ENCODE measurements around the gene BRD3.

The BRD3 gene

DNA sequence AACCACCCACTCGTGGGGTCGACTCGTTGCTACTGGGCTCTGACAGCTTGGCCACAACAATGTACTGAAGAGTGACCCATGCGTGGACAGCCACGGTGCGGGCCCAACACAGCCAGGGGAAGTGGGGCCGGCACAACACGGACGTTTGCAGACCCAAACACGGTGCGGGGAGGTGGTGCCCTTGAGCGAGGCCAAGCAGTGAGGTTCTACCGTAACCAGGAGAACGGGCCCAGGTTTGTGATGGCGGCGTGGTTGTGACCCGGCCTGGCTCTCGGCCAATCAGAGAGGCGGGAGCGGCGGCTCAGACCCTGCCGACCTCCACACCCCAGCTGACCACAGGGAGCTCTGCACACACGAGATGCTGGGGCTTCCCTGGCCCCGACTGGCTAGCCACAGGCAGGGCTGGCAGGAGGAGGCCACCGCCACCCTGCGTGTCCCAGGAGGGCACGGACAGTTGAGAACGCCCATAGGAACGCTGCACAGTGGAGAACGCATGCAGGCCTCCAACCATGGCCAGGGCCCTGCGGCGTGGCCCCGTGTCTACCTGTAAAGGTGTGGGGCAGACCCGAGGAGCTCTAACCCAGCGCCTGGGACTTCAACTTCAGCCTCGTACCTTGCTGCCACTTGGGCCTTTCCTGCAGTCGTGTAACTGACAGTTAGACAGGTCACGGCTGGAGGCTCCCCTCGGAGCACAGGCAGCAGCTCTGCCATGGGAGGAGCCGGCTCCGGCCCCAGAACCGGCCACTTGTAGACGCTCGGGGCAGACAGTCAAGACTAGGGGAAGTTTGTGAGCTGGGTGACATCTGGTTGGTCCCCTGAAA lies 13.7 kb downstream of the BRD3 start:
- no peaks in the 10 kb centered on the region for H3K9me3 Mint-ChIP-seq
- H3K27ac Mint-ChIP-seq = no peak overlapping the region
- ATAC-seq (ENCODE audit: low read depth) (no peak), DNase-seq (ENCODE audit: low spot score in 2 of 2) (no peak)
- H3K4me3 Mint-ChIP-seq = no peak overlapping the region
- peaks cover 11% of the 10 kb centered on the region for H3K4me1 Mint-ChIP-seq
- peaks cover 10% of the 10 kb centered on the region for H3K36me3 Mint-ChIP-seq
- no peaks in the 10 kb centered on the region for H3K27me3 Mint-ChIP-seq

DNA sequence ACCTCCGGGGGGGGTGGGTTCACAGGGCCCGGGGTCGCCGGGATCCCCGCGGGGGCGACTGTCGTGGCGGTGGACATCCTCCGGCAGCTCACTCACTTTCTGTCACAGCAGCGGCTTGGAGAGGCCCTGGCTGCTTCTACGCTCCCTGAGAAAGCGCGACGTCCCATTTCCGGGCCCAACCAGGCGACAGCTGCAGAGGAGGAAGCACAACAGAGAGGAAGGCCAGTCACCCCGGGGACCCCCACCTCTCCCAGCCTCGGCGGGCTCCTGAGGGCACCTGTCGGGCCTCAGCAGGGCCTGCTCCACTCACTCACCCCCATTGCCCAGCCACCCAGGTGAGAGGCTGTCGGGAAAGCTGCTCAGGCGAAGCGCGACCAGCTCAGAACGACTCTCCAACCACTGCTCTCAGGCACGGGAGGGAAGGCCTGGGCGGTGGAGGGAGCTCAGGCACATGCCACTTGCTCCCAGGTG lies 14.4 kb downstream of the BRD3 start:
- H3K27me3 Mint-ChIP-seq = no peaks in the 10 kb centered on the region
- H3K27ac Mint-ChIP-seq = no peak overlapping the region
- H3K9me3 Mint-ChIP-seq = no peaks in the 10 kb centered on the region
- DNase-seq (ENCODE audit: low spot score in 2 of 2) (no peak), ATAC-seq (ENCODE audit: low read depth) (no peak)
- peaks cover 10% of the 10 kb centered on the region for H3K36me3 Mint-ChIP-seq
- peaks cover 7% of the 10 kb centered on the region for H3K4me1 Mint-ChIP-seq
- H3K4me3 Mint-ChIP-seq = no peak overlapping the region

DNA sequence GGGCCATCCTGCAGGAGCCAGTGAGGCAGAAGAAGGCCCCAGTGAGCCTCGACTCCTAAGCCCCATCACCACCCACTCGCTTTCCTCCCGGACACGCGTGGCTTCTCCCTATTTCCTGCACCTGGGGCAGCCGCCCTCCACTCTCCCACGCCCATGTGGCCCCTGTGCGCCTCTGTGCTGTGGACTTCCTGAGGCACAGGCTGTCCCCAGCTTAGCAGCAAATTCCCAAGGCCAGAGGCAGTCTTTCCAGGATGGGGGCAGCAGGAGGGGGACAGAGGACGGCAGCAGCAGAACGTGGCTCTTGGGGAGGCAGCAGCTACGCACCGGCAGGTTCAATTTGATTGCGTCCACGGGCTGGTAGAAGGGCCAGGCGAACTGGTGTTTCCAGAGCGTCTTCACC lies 14.9 kb downstream of the BRD3 start:
- H3K27ac Mint-ChIP-seq = no peak overlapping the region
- H3K27me3 Mint-ChIP-seq = no peaks in the 10 kb centered on the region
- no peaks in the 10 kb centered on the region for H3K9me3 Mint-ChIP-seq
- DNase-seq (ENCODE audit: low spot score in 2 of 2) (no peak), ATAC-seq (ENCODE audit: low read depth) (no peak)
- H3K4me1 Mint-ChIP-seq = peaks cover 6% of the 10 kb centered on the region
- H3K36me3 Mint-ChIP-seq = peaks cover 11% of the 10 kb centered on the region
- H3K4me3 Mint-ChIP-seq = no peak overlapping the region

DNA sequence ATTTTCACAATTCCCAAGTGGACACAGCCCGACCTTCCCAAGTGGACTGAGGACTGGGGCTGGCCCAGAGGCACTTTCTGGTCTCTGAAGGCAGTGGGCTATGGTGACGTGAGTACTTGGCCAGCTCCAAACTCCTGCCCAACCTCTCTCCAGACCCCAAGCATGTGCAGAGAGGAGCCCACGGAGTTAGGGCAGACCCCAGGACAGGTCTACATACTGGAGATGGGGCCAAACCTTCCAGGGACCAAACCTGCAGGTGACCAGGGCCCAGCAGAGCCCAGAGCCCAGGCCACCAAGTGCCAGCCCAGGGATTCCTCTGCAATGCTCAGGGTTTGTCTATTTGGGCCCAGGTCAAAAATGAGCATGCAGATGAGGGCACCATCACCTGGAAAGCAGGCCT lies 15.3 kb downstream of the BRD3 start:
- no peaks in the 10 kb centered on the region for H3K27me3 Mint-ChIP-seq
- H3K9me3 Mint-ChIP-seq = no peaks in the 10 kb centered on the region
- peaks cover 6% of the 10 kb centered on the region for H3K4me1 Mint-ChIP-seq
- no peak overlapping the region for H3K27ac Mint-ChIP-seq
- DNase-seq (ENCODE audit: low spot score in 2 of 2) = no peak
- ATAC-seq (ENCODE audit: low read depth) = no peak
- peaks cover 11% of the 10 kb centered on the region for H3K36me3 Mint-ChIP-seq
- H3K4me3 Mint-ChIP-seq = no peak overlapping the region

DNA sequence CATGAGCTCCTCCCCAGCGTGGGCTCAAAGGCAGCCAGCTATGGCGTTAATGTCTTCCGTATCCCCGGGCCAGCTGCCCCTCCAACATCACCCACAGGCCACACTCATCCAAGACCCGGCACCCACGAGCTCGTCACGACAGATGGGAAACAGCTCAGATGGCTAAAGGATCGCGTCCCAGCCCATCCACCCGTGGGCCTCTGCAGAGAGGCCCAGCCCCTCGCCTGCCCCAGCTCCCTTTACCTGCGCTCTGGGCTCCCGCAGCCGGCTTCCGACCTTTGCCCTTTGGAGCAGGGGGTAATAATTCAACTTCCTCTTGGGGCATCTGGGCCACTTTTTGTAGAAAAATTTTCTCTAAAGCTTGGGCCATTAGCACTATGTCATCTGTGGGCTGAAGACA lies 16.5 kb downstream of the BRD3 start:
- H3K4me1 Mint-ChIP-seq = peaks cover 2% of the 10 kb centered on the region
- no peaks in the 10 kb centered on the region for H3K27me3 Mint-ChIP-seq
- DNase-seq (ENCODE audit: low spot score in 2 of 2) (no peak), ATAC-seq (ENCODE audit: low read depth) (no peak)
- H3K4me3 Mint-ChIP-seq = no peak overlapping the region
- H3K9me3 Mint-ChIP-seq = no peaks in the 10 kb centered on the region
- peaks cover 11% of the 10 kb centered on the region for H3K36me3 Mint-ChIP-seq
- no peak overlapping the region for H3K27ac Mint-ChIP-seq

DNA sequence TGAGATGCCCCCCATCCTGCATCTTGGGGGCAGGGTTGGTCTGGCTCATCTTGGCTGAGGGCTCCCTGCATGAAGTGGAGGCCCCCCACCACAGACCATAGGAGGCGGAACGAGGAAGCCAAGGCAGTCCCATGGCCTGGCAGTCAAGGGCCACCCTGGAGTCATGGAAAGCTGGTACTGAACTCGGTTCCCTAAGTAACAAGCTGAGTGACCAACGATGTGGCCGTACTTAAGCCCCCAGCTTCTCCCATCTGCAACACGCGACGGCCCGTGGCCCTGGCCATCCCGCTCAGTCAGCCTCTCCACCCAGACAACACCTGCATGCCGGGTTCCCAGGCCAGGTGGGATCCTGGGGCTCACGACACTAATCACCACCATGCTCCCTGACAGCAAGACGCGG lies 17.1 kb downstream of the BRD3 start:
- H3K4me3 Mint-ChIP-seq = no peak overlapping the region
- H3K4me1 Mint-ChIP-seq = no peaks in the 10 kb centered on the region
- no peaks in the 10 kb centered on the region for H3K9me3 Mint-ChIP-seq
- H3K27me3 Mint-ChIP-seq = no peaks in the 10 kb centered on the region
- H3K36me3 Mint-ChIP-seq = peaks cover 11% of the 10 kb centered on the region
- DNase-seq (ENCODE audit: low spot score in 2 of 2) (no peak), ATAC-seq (ENCODE audit: low read depth) (no peak)
- H3K27ac Mint-ChIP-seq = no peak overlapping the region

DNA sequence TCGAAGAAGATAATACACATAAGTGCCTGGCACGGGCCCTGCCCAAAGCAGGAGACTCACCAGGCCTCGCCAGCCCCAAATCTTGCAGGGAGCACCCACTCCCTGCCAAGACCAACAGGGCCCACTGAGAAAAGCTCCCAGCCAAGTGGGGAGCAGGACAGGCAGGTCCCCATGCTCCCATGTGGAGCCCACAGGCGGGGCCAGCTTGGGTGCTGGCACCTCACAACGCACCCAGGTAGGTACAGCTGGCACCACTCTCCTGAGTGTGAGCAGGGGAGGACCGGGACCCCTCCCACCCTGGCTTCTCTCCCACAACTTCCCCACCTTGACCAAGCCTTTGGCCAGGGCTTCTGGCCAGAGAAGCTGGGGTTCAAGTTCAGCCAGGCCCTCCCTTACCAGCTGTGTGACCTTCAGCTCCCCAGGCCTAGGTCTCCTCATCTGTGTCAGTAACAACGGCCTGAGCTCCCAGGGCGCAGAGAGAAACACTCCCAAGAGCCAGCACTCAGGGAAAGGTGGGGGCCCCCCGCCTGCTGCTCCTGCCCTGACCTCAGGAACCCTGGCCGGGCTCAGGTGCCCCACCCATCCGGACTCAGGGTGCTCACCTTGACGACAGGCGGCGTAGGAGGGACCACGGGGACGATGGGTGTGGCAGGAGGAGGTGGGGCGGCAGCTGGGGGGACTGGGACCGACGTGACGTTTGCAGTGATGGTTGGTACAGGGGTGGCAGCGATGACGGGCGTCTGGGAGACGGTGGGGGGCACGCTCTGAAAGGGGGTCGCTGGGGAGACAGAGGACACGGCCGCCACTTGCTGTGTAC lies 17.8 kb downstream of the BRD3 start:
- no peaks in the 10 kb centered on the region for H3K4me1 Mint-ChIP-seq
- no peak overlapping the region for H3K4me3 Mint-ChIP-seq
- peaks cover 11% of the 10 kb centered on the region for H3K36me3 Mint-ChIP-seq
- H3K27me3 Mint-ChIP-seq = no peaks in the 10 kb centered on the region
- no peaks in the 10 kb centered on the region for H3K9me3 Mint-ChIP-seq
- DNase-seq (ENCODE audit: low spot score in 2 of 2) (no peak), ATAC-seq (ENCODE audit: low read depth) (no peak)
- no peak overlapping the region for H3K27ac Mint-ChIP-seq

DNA sequence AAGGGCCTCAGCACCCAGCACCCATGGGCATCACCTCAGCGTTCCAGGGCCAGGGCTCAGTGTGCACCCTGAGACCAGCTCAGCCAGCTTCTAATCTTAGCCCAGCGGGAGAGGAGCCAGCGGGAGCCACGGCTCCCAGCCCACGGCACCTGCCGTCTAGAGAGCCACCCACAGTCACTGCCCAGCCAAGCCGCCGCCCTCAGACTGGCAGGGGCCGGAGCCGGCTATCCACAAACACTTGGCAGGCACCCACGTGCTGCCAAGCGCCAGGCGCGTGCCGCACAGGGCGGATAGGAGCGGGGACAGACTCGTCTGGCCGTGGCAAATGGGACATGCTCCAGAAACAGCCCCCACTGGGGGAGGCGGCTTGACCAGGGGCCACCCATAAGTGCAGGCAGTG lies 18.6 kb downstream of the BRD3 start:
- no peak overlapping the region for H3K4me3 Mint-ChIP-seq
- H3K36me3 Mint-ChIP-seq = peaks cover 11% of the 10 kb centered on the region
- H3K4me1 Mint-ChIP-seq = no peaks in the 10 kb centered on the region
- no peaks in the 10 kb centered on the region for H3K27me3 Mint-ChIP-seq
- no peak for ATAC-seq (ENCODE audit: low read depth)
- no peak for DNase-seq (ENCODE audit: low spot score in 2 of 2)
- H3K9me3 Mint-ChIP-seq = no peaks in the 10 kb centered on the region
- no peak overlapping the region for H3K27ac Mint-ChIP-seq

DNA sequence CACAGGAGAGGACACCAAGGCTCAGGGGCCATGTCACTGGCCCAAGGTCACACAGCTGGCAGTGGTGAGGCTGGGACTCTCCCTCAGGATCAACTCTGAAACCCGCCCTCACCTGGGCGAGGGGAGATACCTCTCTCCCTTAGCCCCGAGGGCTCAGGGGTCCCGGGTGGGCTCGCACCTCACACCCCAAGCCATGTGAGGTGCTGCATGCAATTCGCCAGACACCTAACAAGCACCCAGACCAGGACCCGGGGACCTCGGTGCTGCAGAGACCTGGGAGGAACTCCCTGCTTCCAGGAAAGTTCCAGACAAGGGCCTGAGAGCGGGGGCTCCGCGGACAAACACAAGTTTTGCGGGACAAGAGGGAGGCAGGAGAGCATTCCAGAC lies 19.3 kb downstream of the BRD3 start:
- no peaks in the 10 kb centered on the region for H3K9me3 Mint-ChIP-seq
- H3K36me3 Mint-ChIP-seq = peaks cover 11% of the 10 kb centered on the region
- H3K27ac Mint-ChIP-seq = no peak overlapping the region
- H3K4me3 Mint-ChIP-seq = no peak overlapping the region
- no peak for DNase-seq (ENCODE audit: low spot score in 2 of 2)
- no peaks in the 10 kb centered on the region for H3K4me1 Mint-ChIP-seq
- no peak for ATAC-seq (ENCODE audit: low read depth)
- H3K27me3 Mint-ChIP-seq = no peaks in the 10 kb centered on the region

DNA sequence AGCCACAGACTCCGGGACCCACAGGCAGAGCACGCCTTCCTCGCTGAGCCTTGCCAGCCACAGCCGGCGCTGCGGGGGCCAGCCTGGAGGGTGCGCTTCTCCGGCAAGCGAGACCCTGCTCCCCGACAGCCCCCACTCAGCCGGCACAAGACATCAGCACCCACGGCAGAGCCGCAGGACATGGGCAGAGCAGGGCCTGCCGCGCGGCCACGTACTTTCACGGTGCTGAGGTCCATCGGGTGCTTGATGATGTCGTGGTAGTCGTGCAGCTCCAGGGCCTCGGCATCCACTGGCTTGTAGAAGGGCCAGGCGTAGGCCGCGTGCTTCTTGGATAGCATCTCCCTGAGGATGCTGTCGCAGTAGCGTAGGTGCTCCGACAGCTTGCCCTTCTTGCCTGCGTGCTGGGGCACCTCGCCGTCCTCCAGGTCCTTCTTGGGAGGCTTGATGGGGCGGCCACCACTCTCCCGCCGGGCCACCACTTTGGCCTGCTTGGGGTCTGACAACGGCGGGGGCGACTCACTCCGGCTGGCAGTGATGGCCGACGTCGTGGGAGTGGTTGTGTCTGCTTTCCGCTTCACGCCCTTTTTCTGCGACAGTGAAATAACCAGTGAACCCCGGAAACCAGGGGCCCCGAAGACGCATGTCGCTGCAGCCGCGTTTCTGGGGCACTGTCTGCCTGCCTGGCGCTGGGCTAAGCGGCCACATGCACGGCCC lies 19.8 kb downstream of the BRD3 start:
- Mint-ChIP-seq H3K4me1 (no peaks in the 10 kb centered on the region), H3K4me3 (no peak overlapping the region), H3K36me3 (peaks cover 11% of the 10 kb centered on the region), H3K9me3 (no peaks in the 10 kb centered on the region), H3K27ac (no peak overlapping the region), H3K27me3 (no peaks in the 10 kb centered on the region)
- DNase-seq (ENCODE audit: low spot score in 2 of 2) (no peak), ATAC-seq (ENCODE audit: low read depth) (no peak)

DNA sequence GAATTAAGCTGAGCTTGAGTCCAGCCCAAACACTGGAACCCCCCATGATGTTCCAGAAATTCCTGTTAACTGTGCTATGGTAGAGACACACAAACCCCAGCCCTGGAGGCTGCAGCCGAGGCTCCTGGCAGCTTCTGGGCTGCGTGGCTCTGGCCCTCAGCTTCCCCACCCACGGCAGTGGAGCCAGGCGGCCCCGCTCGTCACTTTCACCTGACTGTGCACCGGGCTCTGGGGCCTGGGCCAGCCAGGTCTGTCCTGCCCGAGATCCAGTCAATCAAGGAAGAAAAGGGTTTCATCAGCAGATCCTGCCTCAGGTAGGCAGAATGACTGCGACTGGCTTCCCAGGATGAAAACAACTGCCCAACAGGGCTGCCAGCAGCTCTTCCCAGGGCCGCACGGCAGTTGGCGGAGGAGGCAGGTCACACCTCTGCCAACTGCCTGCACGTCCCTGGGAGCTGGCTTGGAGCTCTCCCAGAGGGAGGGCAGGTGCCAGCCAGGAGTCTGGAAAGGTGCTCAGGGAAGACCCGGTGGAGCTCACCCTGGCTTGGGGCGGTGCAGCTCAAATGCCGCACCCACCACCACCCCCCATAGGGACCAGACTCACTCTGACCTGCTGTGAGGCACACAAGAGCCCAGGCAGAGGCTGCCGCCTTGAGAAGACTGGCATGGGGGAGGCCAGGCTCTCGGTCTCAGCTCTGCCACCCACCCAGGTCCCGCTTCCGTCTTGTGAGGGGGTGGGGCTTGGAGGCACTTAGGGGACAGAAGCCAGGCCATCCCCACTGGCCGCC lies 20.7 kb downstream of the BRD3 start:
- H3K9me3 Mint-ChIP-seq = no peaks in the 10 kb centered on the region
- no peak overlapping the region for H3K4me3 Mint-ChIP-seq
- ATAC-seq (ENCODE audit: low read depth) (no peak), DNase-seq (ENCODE audit: low spot score in 2 of 2) (no peak)
- peaks cover 10% of the 10 kb centered on the region for H3K36me3 Mint-ChIP-seq
- H3K27me3 Mint-ChIP-seq = no peaks in the 10 kb centered on the region
- H3K27ac Mint-ChIP-seq = no peak overlapping the region
- H3K4me1 Mint-ChIP-seq = no peaks in the 10 kb centered on the region

DNA sequence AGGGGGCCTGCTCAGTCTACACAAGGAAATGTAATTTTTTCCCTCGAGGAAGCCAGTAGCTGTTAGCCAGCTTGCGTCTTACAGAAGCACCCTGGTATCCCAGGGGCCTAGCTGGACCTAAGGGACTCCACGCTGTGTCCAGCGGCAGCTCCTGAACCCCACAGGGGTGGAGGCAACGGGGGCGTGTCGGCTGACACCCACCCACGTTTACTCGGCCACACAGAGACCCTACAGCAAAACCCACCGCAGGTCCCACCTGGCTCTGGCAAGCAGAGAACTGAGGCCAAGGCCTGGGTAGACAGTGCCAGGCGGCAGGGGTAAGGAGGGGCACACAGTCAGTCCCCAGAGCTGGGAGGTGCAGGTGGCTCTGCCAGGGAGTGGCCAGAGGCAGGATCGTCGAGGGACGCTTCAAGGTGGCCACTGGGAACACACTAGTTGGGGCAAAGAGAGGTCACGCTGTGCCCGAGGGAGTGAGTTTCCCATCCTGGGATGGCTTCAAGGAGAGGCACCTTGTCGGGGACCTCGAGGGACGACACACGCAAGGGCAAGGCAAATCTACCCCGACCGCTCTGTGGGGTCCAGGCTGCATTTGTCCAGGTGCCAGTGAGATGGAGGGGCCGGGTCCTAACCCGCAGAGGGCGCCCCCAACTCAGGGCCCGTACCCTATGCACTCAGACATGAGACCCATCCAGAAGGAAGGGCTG lies 21.8 kb downstream of the BRD3 start:
- no peak for DNase-seq (ENCODE audit: low spot score in 2 of 2)
- ATAC-seq (ENCODE audit: low read depth) = no peak
- Mint-ChIP-seq H3K4me3 (no peak overlapping the region), H3K27ac (no peak overlapping the region), H3K4me1 (no peaks in the 10 kb centered on the region), H3K27me3 (no peaks in the 10 kb centered on the region), H3K9me3 (no peaks in the 10 kb centered on the region), H3K36me3 (peaks cover 7% of the 10 kb centered on the region)

DNA sequence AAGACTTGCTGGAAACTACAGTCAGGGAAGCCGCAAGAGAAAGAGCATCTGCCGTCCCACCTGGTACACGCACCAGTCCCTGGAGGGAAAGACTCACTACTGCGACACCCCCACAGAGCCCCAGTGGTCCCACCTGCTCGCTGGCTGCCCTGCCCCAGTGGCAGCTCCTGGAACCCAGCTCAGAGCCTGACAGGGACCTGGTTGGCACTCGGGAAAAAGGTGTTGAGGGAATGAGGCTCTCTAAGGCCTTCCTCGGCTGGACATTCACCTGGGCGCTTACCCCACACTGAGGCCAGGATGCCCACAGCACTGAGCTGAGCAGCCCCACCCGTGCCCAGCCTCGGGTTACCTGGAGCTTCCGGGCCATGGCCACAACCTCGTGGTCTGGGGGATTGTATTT lies 22.9 kb downstream of the BRD3 start:
- H3K27me3 Mint-ChIP-seq = no peaks in the 10 kb centered on the region

More for the DNA sequence above, 22.9 kb downstream of the BRD3 start:
- no peak overlapping the region for H3K27ac Mint-ChIP-seq
- no peaks in the 10 kb centered on the region for H3K4me1 Mint-ChIP-seq
- peaks cover 14% of the 10 kb centered on the region for H3K36me3 Mint-ChIP-seq
- ATAC-seq (ENCODE audit: low read depth) = no peak
- H3K9me3 Mint-ChIP-seq = peaks cover 2% of the 10 kb centered on the region
- DNase-seq (ENCODE audit: low spot score in 2 of 2) = no peak
- no peak overlapping the region for H3K4me3 Mint-ChIP-seq

Data from memory B cell (primary cell).